ENCODE data around the gene INAFM1. TPM values are rescaled to one million over a fixed set of nuclear protein-coding genes. Genes with fewer than 3 reads are reported as not detected.

The INAFM1 gene
- total and polyA plus RNA-seq, 2 donors (not counting 1 experiment from before 2014, with no cell fraction given), result 6.6 to 13.6 TPM

DNA sequence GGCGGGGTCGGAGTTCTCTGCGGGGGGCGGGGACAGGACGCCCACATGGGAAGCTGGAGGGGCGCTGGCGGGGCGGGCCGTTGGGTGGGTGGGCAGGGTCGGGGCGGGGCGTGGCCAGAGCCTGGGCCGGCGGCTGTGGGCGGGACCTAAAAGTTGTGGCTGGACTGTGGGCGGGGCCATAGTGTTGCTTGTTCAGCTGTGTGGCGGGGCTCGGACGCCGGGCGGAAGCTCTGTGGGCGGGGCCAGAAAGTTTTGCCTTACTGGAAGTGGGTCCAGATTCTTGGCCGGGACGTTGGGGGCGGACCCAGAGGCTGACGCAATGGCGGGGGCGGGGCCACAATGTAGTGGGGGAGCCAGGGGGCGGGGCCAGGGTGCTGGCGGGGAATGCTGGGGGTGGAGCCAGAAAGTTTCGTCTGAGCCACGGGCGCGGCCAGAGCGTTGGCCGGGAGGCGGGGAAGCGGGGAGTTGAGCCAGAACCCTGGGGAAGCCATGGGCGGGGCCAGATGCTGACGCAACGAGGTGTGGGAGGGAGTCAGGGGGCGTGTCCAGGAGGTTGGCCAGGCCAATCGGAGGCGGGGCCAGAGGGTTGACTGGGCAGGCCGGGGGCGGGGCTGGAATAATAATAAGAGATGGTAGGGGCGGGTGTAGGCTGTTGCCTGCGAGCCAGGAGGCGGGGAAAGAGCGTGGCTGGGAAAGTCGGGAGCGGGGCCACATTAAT lies 17.8 kb upstream of the INAFM1 start:
- TF ChIP-seq, protein P1, sequence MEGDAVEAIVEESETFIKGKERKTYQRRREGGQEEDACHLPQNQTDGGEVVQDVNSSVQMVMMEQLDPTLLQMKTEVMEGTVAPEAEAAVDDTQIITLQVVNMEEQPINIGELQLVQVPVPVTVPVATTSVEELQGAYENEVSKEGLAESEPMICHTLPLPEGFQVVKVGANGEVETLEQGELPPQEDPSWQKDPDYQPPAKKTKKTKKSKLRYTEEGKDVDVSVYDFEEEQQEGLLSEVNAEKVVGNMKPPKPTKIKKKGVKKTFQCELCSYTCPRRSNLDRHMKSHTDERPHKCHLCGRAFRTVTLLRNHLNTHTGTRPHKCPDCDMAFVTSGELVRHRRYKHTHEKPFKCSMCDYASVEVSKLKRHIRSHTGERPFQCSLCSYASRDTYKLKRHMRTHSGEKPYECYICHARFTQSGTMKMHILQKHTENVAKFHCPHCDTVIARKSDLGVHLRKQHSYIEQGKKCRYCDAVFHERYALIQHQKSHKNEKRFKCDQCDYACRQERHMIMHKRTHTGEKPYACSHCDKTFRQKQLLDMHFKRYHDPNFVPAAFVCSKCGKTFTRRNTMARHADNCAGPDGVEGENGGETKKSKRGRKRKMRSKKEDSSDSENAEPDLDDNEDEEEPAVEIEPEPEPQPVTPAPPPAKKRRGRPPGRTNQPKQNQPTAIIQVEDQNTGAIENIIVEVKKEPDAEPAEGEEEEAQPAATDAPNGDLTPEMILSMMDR (IDR thresholded peaks at IDR 0.05), result no peak
- Histone ChIP-seq H3K9ac (ENCODE audit: low read length) (peak overlapping the region; percentile 78), H3K4me1 (ENCODE audit: control insufficient read depth in 2 of 2, insufficient read depth in 2 of 2, low read length in 2 of 2) (peaks cover 14 to 19% of the 10 kb centered on the region in 2 donors), H3K79me2 (ENCODE audit: control insufficient read depth, insufficient read depth, low read length) (peaks cover 25% of the 10 kb centered on the region), H3K27me3 (replicated peaks in 1 of 4; ENCODE audit: control extremely low read depth in 1 of 4, control insufficient read depth in 3 of 4, insufficient read depth in 4 of 4, low read length in 3 of 4) (no peaks in the 10 kb centered on the region), H2AFZ (ENCODE audit: insufficient read depth, low read depth, low read length, poor library complexity, severe bottlenecking) (peak overlapping the region; percentile 99), H3K9me3 (ENCODE audit: control extremely low read depth in 1 of 3, control insufficient read depth in 2 of 3, insufficient read depth in 1 of 3, low read length in 2 of 3) (peaks cover 0 to 9% (median 0%) of the 10 kb centered on the region in 3 donors), H3K36me3 (replicated peaks in 1 of 2; ENCODE audit: control extremely low read depth in 1 of 2, control insufficient read depth in 1 of 2, extremely low read depth in 1 of 2, insufficient read depth in 2 of 2, low read length in 1 of 2) (peaks cover 3 to 28% of the 10 kb centered on the region in 2 experiments), H3K4me2 (replicated peaks; ENCODE audit: low read depth, low read length, poor library complexity, severe bottlenecking) (peak overlapping the region; percentile 95), H3K27ac (ENCODE audit: low read length in 2 of 2) (peak overlapping the region; percentile 73 to 94), H4K20me1 (ENCODE audit: control insufficient read depth, insufficient read depth, low read length, poor library complexity, severe bottlenecking) (peaks cover 44% of the 10 kb centered on the region), H3K4me3 (ENCODE audit: control extremely low read depth in 1 of 5, extremely low read depth in 1 of 5, insufficient read depth in 1 of 5, low read depth in 2 of 5, low read length in 4 of 5) (peak overlapping the region; percentile 38 to 71 (median 62))
- peak overlapping the region; percentile 92 for H3K4me3 Mint-ChIP-seq
- peak; percentile 77 for ATAC-seq (ENCODE audit: low read depth)
- peak overlapping the region; percentile 95 for H3K27ac Mint-ChIP-seq
- DNase-seq, result peak; percentile 98
- ChIA-PET CTCF (interaction anchor here (0.6 to 5.5 kb wide), 9 partner anchors 11 to 340 kb away, joined by 3 to 66 read pairs (median 5); partner anchors contain the start of genes DHX34, INAFM1 and ZC3H4), POLR2A (interaction anchor here (0.6 to 2.6 kb wide), 16 partner anchors 9 to 1076 kb away, joined by 3 to 74 read pairs (median 6); partner anchors contain the start of genes ARHGAP35, DHX34, INAFM1 and ZC3H4)
- intact Hi-C loops (cut with micrococcal nuclease), result loop anchor here (1.0 to 10.0 kb wide), 7 partner anchors 13 to 392 kb away; partner anchors contain the start of genes ARHGAP35, DHX34, TMEM160 and ZC3H4
- H3K9me3 Mint-ChIP-seq (ENCODE audit: insufficient read depth), result no peaks in the 10 kb centered on the region
- no peaks in the 10 kb centered on the region for H3K27me3 Mint-ChIP-seq
- peaks cover 40% of the 10 kb centered on the region for H3K4me1 Mint-ChIP-seq
- under 1% methylated on average over 51 of the region's 52 CpGs for WGBS (ENCODE audit: insufficient coverage)

Data from B cell (primary cell).